Tibial nerve (tissue), 4 donors: ENCODE measurements around the gene ATP9B.

Experiments
- CTCF ChIP-seq, 5 experiments: fragments of 200-600 bp in 3 of 5; fragments of 450-650 bp in 2 of 5; sonication (generic) in 3 of 5; IDR thresholded peaks; one replicate each; pipeline ENCODE4 v1.5.1; 2016 to 2019; ENCODE audit warnings: antibody characterized with exemption in 5 of 5, mild to moderate bottlenecking in 3 of 5, moderate library complexity in 2 of 5
- EP300 ChIP-seq, 2 donors: sonication (generic); formaldehyde crosslinking; IDR thresholded peaks; one replicate each; pipeline ENCODE4 v1.6.1; 2017; ENCODE audit warnings: antibody characterized with exemption in 2 of 2, mild to moderate bottlenecking in 1 of 2
- POLR2A ChIP-seq, 2 donors: fragments of 450-650 bp; IDR thresholded peaks; one replicate each; pipeline ENCODE4 v1.6.1; 2017; ENCODE audit warnings: antibody characterized with exemption in 2 of 2, mild to moderate bottlenecking in 2 of 2, moderate library complexity in 2 of 2

- TF ChIP-seq CTCF (IDR thresholded peaks at IDR 0.05) (no peak), POLR2A (IDR thresholded peaks at IDR 0.05) (no peak), EP300 (IDR thresholded peaks at IDR 0.05) (no peak)
Measured at GRCh38 chr18:79191956-79192355, 122.8 kb downstream of the ATP9B start.
